Activated gamma-delta T cell treated with anti-CD3 and anti-CD28 coated beads, Interleukin-2, amount 50 U/mL, for 16 hours (primary cell): ENCODE measurements around the gene COPS3.
A peak's percentile ranks its signal among the peaks of the same experiment; 100 is the strongest.

Source experiments
- DNase-seq: peaks from one replicate; pipeline ENCODE4 v3.0.0-alpha.2; 2020; ENCODE audit warnings: low read depth

The COPS3 gene

GRCh38 chr17:17280613-17281549 lies at the start of gene COPS3:
COPS3 (minus strand) TSS chr17:17281246; CDS start chr17:17281186, 60 bp downstream.
- DNase-seq, result peak; percentile 95

- DNase-seq, result no peak
Measured at GRCh38 chr17:17328251-17328650, 47.2 kb upstream of the COPS3 start.

GRCh38 chr17:17326275-17326875 lies 45.3 kb upstream of the COPS3 start:
- DNase-seq, result no peak

- DNase-seq, result no peak
Measured at GRCh38 chr17:17325816-17326215, 44.8 kb upstream of the COPS3 start.

GRCh38 chr17:17325228-17325627 lies 44.2 kb upstream of the COPS3 start:
- no peak for DNase-seq

- no peak for DNase-seq
Measured at GRCh38 chr17:17324616-17325015, 43.6 kb upstream of the COPS3 start.

- no peak for DNase-seq
Measured at GRCh38 chr17:17322516-17323510, 41.8 kb upstream of the COPS3 start.

GRCh38 chr17:17321356-17322025 lies 40.4 kb upstream of the COPS3 start:
- no peak for DNase-seq

- DNase-seq, result no peak
Measured at GRCh38 chr17:17320911-17321220, 39.8 kb upstream of the COPS3 start.

- no peak for DNase-seq
Measured at GRCh38 chr17:17320188-17320910, 39.3 kb upstream of the COPS3 start.

GRCh38 chr17:17315142-17315821 lies 34.2 kb upstream of the COPS3 start:
- no peak for DNase-seq

- no peak for DNase-seq
Measured at GRCh38 chr17:17314501-17315071, 33.5 kb upstream of the COPS3 start.

- DNase-seq, result peak; percentile 48
Measured at GRCh38 chr17:17313350-17313991, 32.4 kb upstream of the COPS3 start.

- no peak for DNase-seq
Measured at GRCh38 chr17:17309356-17309755, 28.3 kb upstream of the COPS3 start.

GRCh38 chr17:17305281-17305801 lies 24.3 kb upstream of the COPS3 start:
- DNase-seq, result peak; percentile 31

- no peak for DNase-seq
Measured at GRCh38 chr17:17304521-17304985, 23.5 kb upstream of the COPS3 start.

GRCh38 chr17:17303847-17304490 lies 22.9 kb upstream of the COPS3 start:
- no peak for DNase-seq

GRCh38 chr17:17303010-17303846 lies 22.2 kb upstream of the COPS3 start, which contains the start of gene NT5M:
NT5M (plus strand) TSS chr17:17303373; CDS start chr17:17303551, 178 bp downstream.
- DNase-seq, result peak; percentile 40
